RWPE2 (cell line): ENCODE results near the gene TAS2R43.

Experiments
- ATAC-seq: fragments of 200-7000 bp; cut with Tn5 transposase; 3 replicates; pipeline ENCODE4 v1.9.1; 2021; ENCODE audit warnings: low read depth
- DNase-seq: peaks from one replicate; pipeline ENCODE4 v3.0.0-alpha.2; 2020; ENCODE audit warnings: low spot score
- H3K27ac ChIP-seq: fragments of 450-650 bp; 2 replicates; pipeline ENCODE4 v1.5.1; 2017; ENCODE audit warnings: mild to moderate bottlenecking; ENCODE audit not compliant: poor library complexity, severe bottlenecking
- H3K27me3 ChIP-seq: fragments of 250-450 bp; sonication (Bioruptor Pico); 2 replicates; pipeline ENCODE4 v1.5.1; 2021; ENCODE audit warnings: mild to moderate bottlenecking, moderate library complexity; ENCODE audit not compliant: insufficient read depth, poor library complexity, severe bottlenecking
- H3K36me3 ChIP-seq: fragments of 250-450 bp; sonication (Bioruptor Pico); 2 replicates; pipeline ENCODE4 v1.5.1; 2020; ENCODE audit warnings: low read depth, mild to moderate bottlenecking, moderate library complexity
- H3K4me1 ChIP-seq: fragments of 250-450 bp; sonication (Bioruptor Pico); 2 replicates; pipeline ENCODE4 v1.5.1; 2021; ENCODE audit warnings: mild to moderate bottlenecking, moderate library complexity; ENCODE audit not compliant: insufficient read depth, poor library complexity, severe bottlenecking
- H3K4me3 ChIP-seq: fragments of 250-450 bp; sonication (Bioruptor Pico); 2 replicates; pipeline ENCODE4 v1.5.1; 2021; ENCODE audit warnings: mild to moderate bottlenecking, moderate library complexity; ENCODE audit not compliant: severe bottlenecking
- H3K9me3 ChIP-seq: fragments of 250-450 bp; sonication (Bioruptor Pico); 2 replicates; pipeline ENCODE4 v1.5.1; 2021; ENCODE audit warnings: mild to moderate bottlenecking, moderate library complexity; ENCODE audit not compliant: severe bottlenecking
- TF ChIP-seq, protein P1 (sequence below): fragments of 450-650 bp; IDR thresholded peaks from one replicate; pipeline ENCODE4 v1.5.1; 2017; ENCODE audit warnings: mild to moderate bottlenecking, moderate library complexity; ENCODE audit not compliant: poor library complexity, severe bottlenecking

Gene TAS2R43

DNA sequence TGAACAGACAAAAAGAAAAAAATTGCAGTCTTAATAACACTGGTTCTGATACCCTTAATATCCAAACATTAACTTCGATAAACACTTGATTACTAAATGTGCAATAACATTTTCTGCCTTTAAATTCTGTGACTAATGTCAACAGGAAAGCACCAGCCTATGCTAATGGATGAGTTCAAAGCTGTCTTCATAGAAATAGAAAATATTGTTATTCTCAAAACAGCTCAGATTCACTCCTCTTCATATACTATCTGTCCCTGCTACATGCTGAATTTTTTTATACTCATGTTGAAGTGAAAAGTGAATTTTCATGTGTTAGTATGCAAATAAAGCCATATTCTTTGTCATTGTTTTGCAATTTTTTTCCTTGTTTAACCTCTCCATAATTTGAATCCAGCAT is 13.9 kb downstream of the TAS2R43 start:
- Histone ChIP-seq H3K27ac (no peak overlapping the region), H3K36me3 (no peaks in the 10 kb centered on the region), H3K4me3 (no peak overlapping the region), H3K27me3 (no peaks in the 10 kb centered on the region), H3K9me3 (no peaks in the 10 kb centered on the region), H3K4me1 (no peaks in the 10 kb centered on the region)
- DNase-seq (no peak), ATAC-seq (no peak)
- TF ChIP-seq, protein P1, sequence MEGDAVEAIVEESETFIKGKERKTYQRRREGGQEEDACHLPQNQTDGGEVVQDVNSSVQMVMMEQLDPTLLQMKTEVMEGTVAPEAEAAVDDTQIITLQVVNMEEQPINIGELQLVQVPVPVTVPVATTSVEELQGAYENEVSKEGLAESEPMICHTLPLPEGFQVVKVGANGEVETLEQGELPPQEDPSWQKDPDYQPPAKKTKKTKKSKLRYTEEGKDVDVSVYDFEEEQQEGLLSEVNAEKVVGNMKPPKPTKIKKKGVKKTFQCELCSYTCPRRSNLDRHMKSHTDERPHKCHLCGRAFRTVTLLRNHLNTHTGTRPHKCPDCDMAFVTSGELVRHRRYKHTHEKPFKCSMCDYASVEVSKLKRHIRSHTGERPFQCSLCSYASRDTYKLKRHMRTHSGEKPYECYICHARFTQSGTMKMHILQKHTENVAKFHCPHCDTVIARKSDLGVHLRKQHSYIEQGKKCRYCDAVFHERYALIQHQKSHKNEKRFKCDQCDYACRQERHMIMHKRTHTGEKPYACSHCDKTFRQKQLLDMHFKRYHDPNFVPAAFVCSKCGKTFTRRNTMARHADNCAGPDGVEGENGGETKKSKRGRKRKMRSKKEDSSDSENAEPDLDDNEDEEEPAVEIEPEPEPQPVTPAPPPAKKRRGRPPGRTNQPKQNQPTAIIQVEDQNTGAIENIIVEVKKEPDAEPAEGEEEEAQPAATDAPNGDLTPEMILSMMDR, result no peak

- Histone ChIP-seq H3K4me3 (no peak overlapping the region), H3K9me3 (no peaks in the 10 kb centered on the region), H3K27me3 (no peaks in the 10 kb centered on the region), H3K27ac (no peak overlapping the region), H3K4me1 (no peaks in the 10 kb centered on the region), H3K36me3 (no peaks in the 10 kb centered on the region)
- no peak for DNase-seq
- ATAC-seq, result no peak
- TF ChIP-seq, protein P1, result no peak
Measured at GRCh38 chr12:11075642-11076041, 16.5 kb downstream of the TAS2R43 start.

GRCh38 chr12:11071414-11071813 is 20.7 kb downstream of the TAS2R43 start:
- Histone ChIP-seq H3K27ac (no peak overlapping the region), H3K4me1 (no peaks in the 10 kb centered on the region), H3K9me3 (no peaks in the 10 kb centered on the region), H3K27me3 (no peaks in the 10 kb centered on the region), H3K4me3 (no peak overlapping the region), H3K36me3 (no peaks in the 10 kb centered on the region)
- DNase-seq (no peak), ATAC-seq (no peak)
- TF ChIP-seq, protein P1, result no peak

DNA sequence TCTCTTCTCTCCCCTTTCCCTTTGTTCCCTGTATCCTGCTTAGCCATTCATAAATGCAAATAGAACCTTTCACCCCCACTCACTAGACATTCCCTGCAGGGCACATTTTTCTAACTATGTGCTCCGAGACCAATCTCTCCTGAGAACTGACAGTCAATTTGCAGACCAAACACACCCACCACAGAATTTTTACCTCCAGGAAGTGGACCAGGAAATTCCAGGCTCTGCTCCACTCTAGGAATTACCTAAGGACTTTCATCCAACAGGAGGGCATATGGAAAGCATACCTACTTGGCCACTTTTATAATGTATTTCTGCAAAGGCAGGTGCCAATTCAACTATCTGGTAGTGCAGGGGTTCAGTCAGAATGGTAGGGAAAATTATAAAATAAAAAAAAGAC is 21.1 kb downstream of the TAS2R43 start:
- no peak for DNase-seq
- no peak overlapping the region for H3K27ac ChIP-seq
- ATAC-seq, result no peak

DNA sequence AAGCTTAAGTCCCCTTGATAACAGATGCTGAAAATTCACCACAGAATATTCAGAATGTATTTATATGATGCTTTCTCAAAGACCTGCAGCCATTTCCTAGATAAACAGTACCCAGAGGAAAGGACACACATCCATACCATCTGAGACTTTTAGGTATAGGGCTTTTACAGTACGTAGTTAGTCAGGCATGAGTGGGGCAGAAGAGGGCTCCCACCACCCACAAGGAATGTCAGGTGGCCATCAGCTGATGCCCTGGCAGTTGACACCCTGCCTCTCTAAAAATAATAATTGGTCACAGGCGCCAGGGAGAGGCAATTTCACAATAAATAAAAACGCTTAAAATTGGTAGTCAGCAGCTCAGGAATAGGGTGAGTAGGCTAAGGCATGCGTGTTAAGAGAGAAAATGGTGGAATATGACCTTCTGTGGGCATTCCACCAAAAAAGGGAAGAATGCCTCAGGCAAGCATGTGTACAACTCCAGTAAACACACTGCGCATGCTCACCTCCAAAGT is 22.2 kb downstream of the TAS2R43 start:
- Histone ChIP-seq H3K27me3 (no peaks in the 10 kb centered on the region), H3K4me3 (no peak overlapping the region), H3K9me3 (no peaks in the 10 kb centered on the region), H3K36me3 (no peaks in the 10 kb centered on the region), H3K27ac (no peak overlapping the region), H3K4me1 (no peaks in the 10 kb centered on the region)
- DNase-seq (no peak), ATAC-seq (no peak)
- TF ChIP-seq, protein P1, result no peak

More for the DNA sequence above, 21.1 kb downstream of the TAS2R43 start:
- Histone ChIP-seq H3K4me3 (no peak overlapping the region), H3K36me3 (no peaks in the 10 kb centered on the region), H3K27me3 (no peaks in the 10 kb centered on the region), H3K4me1 (no peaks in the 10 kb centered on the region), H3K9me3 (no peaks in the 10 kb centered on the region)
- TF ChIP-seq, protein P1, result no peak
